Right cardiac atrium (tissue), 5 donors: ENCODE data around the gene UBE3B. TPM values are rescaled to one million over a fixed set of nuclear protein-coding genes. Genes with fewer than 3 reads are reported as not detected.

ENCODE experiments used
- ATAC-seq, 2 donors: fragments of 200-7000 bp; cut with Tn5 transposase; one replicate each; pipeline versions ENCODE4 v1.8.0 to v1.9.1; 2020; ENCODE audit warnings: moderate library complexity in 2 of 2, mild to moderate bottlenecking in 1 of 2
- DNase-seq, 3 donors: peaks; one replicate each; pipeline ENCODE4 v3.0.0-alpha.2; 2020
- H3K27ac ChIP-seq: one replicate; pipeline ENCODE4 v1.5.1; 2013; ENCODE audit warnings: mild to moderate bottlenecking, low read length, control low read depth, moderate library complexity
- H3K27me3 ChIP-seq: one replicate; pipeline ENCODE4 v1.6.1; 2013; ENCODE audit not compliant: control insufficient read depth, insufficient read depth
- H3K4me1 ChIP-seq: one replicate; pipeline ENCODE4 v1.6.1; 2013; ENCODE audit warnings: low read length; ENCODE audit not compliant: control insufficient read depth, insufficient read depth
- H3K4me3 ChIP-seq: one replicate; pipeline ENCODE4 v1.5.1; 2013; ENCODE audit warnings: low read length, control low read depth
- H3K9me3 ChIP-seq: one replicate; pipeline ENCODE4 v1.6.1; 2013; ENCODE audit warnings: low read length; ENCODE audit not compliant: control insufficient read depth
- WGBS: extraction: QIAGEN DNeasy Blood & Tissue Kit; methylation state at CpG from one replicate; pipeline ENCODE4 v1.1.7; 2013; 5-methylcytosine and 5-hydroxymethylcytosine counted together
- intact Hi-C, 4 donors: fragments of 100-400 bp; cut with DNase I; formaldehyde crosslinking; loops; one replicate each; pipeline versions ENCODE4 v1.11.0 to v1.14.0; 2022 to 2023
- polyA plus RNA-seq: library from polyadenylated mRNA; stranded (reverse); fragments of 200-250 nt; gene quantifications from one replicate; pipeline ENCODE4 v1.2.3, GENCODE V29; 2013
- total RNA-seq, 4 donors: library from RNA; stranded (reverse); fragmentation: NEBNext Ultra II Directional; extraction: Animal tissue kit (Norgen Biotek cat#: 25700); gene quantifications; one replicate each; pipeline ENCODE4 v1.2.1, GENCODE V29; 2021
- donor health status: healthy with polysubstance abuse.
- donor health status: DM: no; HTN: yes; CAD: no.
- donor health status: DM: no; HTN: no; CAD: no.
- donor health status: DM: no; HTN: yes; CAD: no; lungs with severe emphysema.
- donor health status: DM: yes; HTN: yes; CAD: no.

Gene UBE3B
- total and polyA plus RNA-seq, 5 donors, result 22.6 to 53.2 (median 46.7) TPM

DNA sequence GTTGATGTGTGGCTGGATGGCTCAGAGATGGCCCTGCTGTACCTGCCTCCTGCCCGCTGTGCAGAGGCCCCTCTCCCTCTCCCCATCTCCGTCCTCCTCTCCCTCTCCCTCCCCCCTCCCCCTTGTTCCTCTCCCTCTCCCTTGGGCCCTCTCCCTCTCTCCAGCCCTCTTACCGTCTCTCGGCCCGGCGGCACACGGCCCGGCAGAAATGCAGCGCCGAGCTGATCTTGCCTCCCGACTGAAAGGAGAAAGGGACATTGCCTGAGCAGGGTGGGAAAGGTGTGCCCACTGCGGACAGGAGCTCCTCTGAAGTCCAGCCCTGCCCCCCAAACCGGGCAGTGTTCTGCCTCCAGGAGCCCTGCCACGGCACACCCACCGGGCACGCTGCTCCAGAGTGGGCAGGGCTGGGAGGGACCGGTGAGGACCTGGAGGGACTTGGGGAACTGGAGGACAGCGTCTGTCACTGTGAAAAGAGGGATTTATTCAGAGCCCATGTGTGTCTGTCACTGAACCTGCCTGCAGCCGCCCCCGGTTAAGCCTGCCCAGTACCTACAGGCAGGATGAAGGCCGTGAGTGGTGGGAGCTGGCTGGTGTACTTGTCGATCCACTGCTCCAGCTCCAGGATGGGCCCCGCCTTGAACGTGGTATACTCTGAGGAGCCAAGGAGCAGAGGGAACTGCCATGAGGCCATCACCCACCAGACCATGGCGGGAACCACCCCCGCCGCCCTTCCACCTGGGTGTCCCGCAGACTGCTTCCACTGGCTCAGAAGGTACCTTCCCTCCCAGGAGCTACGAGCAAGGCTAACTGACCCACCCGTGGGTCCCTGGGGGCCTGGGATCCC is 83.7 kb downstream of the UBE3B start:
- H3K4me3 ChIP-seq, result no peak overlapping the region
- H3K9me3 ChIP-seq, result no peaks in the 10 kb centered on the region
- intact Hi-C loops, result no loop called here
- H3K4me1 ChIP-seq, result no peaks in the 10 kb centered on the region
- no peak overlapping the region for H3K27ac ChIP-seq
- no peak for ATAC-seq
- DNase-seq, result peak in 1 of 3 donors; percentile 51
- 86% methylated on average over 30 of the region's 30 CpGs for WGBS
- H3K27me3 ChIP-seq, result no peaks in the 10 kb centered on the region

DNA sequence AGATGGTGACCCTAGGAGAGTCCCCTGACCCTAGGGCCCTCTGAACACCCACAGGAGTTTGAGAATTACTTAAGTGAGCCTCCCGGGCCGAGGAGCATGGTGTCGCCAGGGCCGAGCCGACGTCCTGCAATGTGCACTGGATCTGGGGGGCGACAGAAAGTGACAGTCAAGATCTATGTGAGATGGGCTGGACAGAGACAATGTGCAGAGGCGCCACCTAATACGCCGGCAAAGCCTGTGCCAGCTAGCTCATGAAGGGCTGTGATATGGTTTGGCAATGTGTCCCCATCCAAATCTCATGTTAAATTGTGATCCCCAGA is 84.2 kb downstream of the UBE3B start:
- no peak for ATAC-seq
- no peak overlapping the region for H3K27ac ChIP-seq
- intact Hi-C loops, result no loop called here

DNA sequence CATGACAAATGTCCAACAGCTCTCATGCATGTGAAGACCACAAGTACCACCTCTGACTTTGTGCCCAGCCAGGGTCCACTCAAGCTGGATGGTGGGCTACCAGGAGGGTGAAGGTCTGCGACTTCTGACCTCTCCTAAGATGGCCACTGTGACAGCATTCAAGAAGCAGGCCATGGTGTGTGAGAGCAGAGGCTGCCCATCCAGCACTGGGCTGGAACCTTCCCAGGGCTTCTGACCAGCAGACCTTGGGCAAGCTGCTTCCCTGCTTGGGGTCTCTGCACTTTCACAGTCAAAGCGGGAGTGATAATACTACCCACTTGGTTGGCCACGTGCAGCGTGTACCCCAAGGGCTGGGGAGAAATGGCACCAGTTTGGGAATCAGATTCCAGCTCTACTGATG is 85.4 kb downstream of the UBE3B start:
- intact Hi-C loops, result no loop called here
- peak in 1 of 3 donors; percentile 40 for DNase-seq
- no peaks in the 10 kb centered on the region for H3K27me3 ChIP-seq
- H3K9me3 ChIP-seq, result no peaks in the 10 kb centered on the region
- H3K27ac ChIP-seq, result no peak overlapping the region
- no peak for ATAC-seq
- H3K4me1 ChIP-seq, result no peaks in the 10 kb centered on the region
- H3K4me3 ChIP-seq, result no peak overlapping the region
- WGBS, result 96% methylated on average over 4 of the region's 4 CpGs

More for the DNA sequence above, 84.2 kb downstream of the UBE3B start:
- Histone ChIP-seq H3K4me1 (no peaks in the 10 kb centered on the region), H3K4me3 (no peak overlapping the region), H3K27me3 (no peaks in the 10 kb centered on the region), H3K9me3 (no peaks in the 10 kb centered on the region)
- 95% methylated on average over 10 of the region's 10 CpGs for WGBS
- no peak for DNase-seq

DNA sequence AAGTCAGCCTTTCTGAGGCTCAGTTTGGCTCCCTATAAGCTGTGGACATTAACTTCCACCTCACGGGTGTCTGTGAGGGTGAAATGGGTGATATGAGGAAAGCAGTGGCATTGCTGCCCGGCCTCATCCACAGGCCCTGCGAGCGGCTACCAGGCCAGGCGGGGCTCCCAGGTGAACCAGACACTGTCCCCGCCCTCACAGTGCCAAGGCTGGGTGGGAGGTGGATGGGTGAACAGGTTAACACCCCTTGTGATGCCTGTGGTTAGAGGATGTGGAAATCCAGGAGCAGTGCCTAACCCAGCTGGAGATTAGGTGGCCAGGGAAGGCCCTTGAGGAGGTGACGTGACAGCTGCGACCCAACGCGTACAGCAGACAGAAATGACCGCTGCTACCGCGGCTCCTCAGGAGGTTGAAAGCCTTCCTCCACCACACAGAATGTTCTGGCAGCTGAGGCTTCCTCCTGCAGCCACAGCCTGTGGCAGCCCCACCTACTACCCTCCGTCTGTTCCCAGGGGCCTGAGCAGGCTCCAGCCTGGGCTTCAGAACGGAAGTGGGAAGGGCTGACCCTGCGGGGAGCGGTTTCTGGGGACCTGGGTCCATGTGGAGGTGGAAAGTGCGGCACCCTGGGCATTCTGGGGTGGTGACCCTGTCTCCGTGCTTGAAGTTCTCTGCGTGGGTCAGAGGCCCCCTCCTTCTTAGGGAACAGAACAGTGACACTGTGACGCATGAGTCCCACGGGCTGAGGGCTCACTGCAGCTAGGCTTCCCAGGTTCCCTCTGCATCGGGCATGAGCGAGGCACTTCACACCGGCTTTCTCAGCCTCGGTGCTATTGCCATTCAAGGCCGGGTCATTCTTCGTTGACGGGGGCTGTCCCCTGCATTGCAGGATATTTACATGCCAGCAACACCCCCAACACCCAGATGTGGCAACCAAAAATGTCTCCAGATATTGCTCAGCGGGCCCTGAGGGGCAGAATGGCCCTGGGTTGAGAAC is 86.2 kb downstream of the UBE3B start:
- intact Hi-C loops, result no loop called here
- no peaks in the 10 kb centered on the region for H3K4me1 ChIP-seq
- H3K27me3 ChIP-seq, result no peaks in the 10 kb centered on the region
- no peak overlapping the region for H3K4me3 ChIP-seq
- peak; percentile 46 to 84 (median 79) for DNase-seq
- WGBS, result 69% methylated on average over 30 of the region's 30 CpGs
- no peaks in the 10 kb centered on the region for H3K9me3 ChIP-seq
- peak; percentile 69 to 86 for ATAC-seq
- H3K27ac ChIP-seq, result peak overlapping the region; percentile 6

DNA sequence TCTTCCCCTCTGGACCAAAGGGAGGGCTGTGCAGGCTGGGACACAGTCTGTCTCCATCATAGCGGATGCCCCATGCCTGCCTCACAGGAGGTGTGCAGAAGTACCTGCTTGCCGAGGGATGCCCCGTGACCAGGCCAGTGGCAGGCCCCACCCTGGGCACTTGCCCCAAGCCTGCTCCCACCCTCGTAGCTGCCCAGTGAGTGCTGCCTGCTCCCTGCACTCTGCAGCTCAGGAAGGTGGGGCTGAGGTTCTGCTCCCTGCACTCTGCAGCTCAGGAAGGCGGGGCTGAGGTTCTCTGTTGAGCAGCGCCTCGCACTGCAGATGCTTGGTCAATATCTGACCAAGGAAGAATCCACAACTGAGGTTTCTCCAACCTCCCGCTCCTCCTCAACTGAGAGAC is 89.0 kb downstream of the UBE3B start:
- Histone ChIP-seq H3K27me3 (no peaks in the 10 kb centered on the region), H3K4me3 (no peak overlapping the region), H3K9me3 (no peaks in the 10 kb centered on the region), H3K27ac (no peak overlapping the region), H3K4me1 (no peaks in the 10 kb centered on the region)
- 94% methylated on average over 8 of the region's 8 CpGs for WGBS
- DNase-seq (peak in 1 of 3 donors; percentile 16), ATAC-seq (no peak)
- intact Hi-C loops, result no loop called here

DNA sequence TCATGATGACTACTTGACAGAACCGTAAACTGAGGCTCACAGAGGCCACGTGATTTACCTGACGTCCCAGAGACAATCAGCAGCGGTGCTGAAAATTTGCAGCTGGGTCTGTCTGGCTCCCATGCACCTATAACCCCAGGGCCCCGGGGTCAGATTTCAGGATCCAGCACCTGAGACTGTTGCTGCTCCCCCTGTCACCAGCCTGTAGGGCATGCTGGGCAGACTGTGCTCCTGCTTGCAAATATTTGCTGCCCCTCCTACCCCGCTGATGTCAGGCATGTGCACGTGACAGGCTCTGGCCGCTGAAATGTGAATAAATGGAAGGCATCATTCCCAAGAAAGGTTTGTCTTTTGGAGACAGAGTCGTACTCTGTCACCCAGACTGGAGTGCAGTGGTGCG is 89.9 kb downstream of the UBE3B start:
- Histone ChIP-seq H3K27ac (no peak overlapping the region), H3K4me1 (no peaks in the 10 kb centered on the region), H3K27me3 (no peaks in the 10 kb centered on the region), H3K9me3 (no peaks in the 10 kb centered on the region), H3K4me3 (no peak overlapping the region)
- WGBS, result 89% methylated on average over 10 of the region's 10 CpGs
- ATAC-seq, result no peak
- DNase-seq, result peak in 1 of 3 donors; percentile 11
- intact Hi-C loops, result no loop called here

DNA sequence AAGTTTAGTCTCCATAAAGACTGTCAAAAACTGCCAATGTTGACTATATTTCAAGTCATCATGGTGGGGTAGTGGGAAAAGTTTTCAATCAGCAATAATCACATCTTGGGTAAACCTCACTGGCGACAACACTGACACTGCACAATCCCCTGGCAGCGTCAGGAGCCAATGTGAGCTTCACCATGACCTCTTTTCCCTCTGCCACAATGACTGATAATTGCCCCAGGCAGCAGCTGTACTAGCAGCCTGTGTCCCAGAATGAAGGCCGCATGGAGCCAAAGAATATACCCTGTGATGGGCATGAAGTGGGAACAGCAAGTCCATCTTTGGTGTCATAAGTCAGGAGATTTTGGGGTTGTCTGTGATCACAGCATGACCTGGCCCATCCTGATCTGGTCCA is 90.5 kb downstream of the UBE3B start:
- DNase-seq, result no peak
- 79% methylated on average over 3 of the region's 3 CpGs for WGBS
- Histone ChIP-seq H3K9me3 (no peaks in the 10 kb centered on the region), H3K4me3 (no peak overlapping the region), H3K4me1 (no peaks in the 10 kb centered on the region), H3K27ac (no peak overlapping the region), H3K27me3 (no peaks in the 10 kb centered on the region)
- intact Hi-C loops, result no loop called here
- no peak for ATAC-seq

DNA sequence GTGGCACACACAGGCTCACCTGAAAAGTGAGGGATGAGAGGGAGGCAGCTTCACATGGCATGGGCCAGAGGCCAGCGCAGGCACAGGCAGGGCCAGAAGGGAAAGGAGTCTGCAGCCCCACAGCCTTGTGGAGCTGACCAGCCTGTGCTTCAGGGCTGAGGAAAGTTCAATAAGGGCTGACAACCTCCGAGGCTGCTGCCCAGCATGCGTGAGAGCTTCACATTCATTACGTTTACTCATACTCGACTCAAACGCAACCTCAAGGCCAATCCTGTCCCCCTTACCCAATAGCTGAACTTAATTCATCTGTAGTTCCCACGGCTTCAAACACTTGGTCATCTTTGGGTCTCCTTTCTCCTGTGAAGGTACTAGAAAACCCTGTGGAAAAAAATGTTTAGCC is 91.1 kb downstream of the UBE3B start:
- DNase-seq, result no peak

DNA sequence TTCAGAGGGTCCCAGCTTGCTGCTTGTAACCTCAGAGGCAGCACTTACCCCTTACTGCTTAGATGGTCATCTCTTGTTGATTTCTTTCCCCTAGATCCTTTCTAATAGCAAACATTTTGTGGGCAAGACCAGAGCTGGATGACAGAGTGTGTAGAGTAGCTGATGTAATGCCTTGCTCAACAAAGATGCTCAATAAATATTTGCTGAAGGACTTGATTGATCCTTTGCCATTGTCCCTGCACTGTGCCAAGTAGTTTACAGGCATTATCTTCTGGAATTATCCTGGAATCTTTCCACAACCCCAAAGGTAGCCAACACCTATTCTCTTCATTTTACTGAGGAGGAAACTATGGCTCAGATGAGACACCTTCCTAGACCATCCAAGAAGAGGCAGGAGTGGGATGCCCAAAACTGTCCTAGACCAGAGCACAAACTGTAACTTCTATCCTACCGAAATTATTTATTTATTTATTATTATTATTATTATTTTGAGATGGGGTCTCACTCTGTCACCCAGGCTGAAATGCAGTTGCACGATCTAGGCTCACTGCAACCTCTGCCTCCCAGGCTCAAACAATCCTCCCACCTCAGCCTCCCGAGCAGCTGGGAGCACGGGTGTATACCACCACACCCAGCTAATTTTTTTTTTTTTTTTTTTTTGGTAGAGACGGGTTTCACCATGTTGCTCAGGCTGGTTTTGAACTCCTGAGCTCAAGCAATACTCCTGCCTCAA is 94.5 kb downstream of the UBE3B start:
- intact Hi-C loops, result loop anchor here in 1 of 4 donors (10.0 kb wide), 1 partner anchor 57 kb away; no protein-coding TSS in a partner anchor
- WGBS, result 90% methylated on average over 5 of the region's 5 CpGs
- DNase-seq (no peak), ATAC-seq (no peak)
- Histone ChIP-seq H3K27ac (no peak overlapping the region), H3K4me3 (no peak overlapping the region), H3K27me3 (no peaks in the 10 kb centered on the region), H3K9me3 (no peaks in the 10 kb centered on the region), H3K4me1 (peaks cover 4% of the 10 kb centered on the region)

More for the DNA sequence above, 91.1 kb downstream of the UBE3B start:
- no peaks in the 10 kb centered on the region for H3K4me1 ChIP-seq
- 87% methylated on average over 7 of the region's 7 CpGs for WGBS
- H3K4me3 ChIP-seq, result no peak overlapping the region
- no peak for ATAC-seq
- H3K9me3 ChIP-seq, result no peaks in the 10 kb centered on the region
- intact Hi-C loops, result no loop called here
- no peaks in the 10 kb centered on the region for H3K27me3 ChIP-seq
- H3K27ac ChIP-seq, result no peak overlapping the region

DNA sequence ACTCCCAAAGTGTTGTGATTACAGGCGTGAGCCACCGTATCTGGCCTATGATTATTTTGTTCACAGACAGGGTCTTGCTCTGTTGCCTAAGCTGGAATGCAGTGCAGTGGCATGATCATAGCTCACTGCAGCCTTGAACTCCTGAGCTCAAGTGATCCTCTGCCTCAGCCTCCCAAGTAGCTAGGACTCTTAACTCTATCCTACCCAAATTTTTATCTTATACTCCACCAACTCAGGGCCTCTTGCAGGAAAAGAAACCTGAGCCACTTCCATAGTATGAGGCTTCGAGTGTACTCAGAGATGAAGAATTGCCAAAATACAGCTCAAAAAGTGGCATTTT is 95.0 kb downstream of the UBE3B start:
- ATAC-seq (no peak), DNase-seq (no peak)
- peaks cover 4% of the 10 kb centered on the region for H3K4me1 ChIP-seq
- no peak overlapping the region for H3K4me3 ChIP-seq
- no peaks in the 10 kb centered on the region for H3K27me3 ChIP-seq
- WGBS, result 70% methylated on average over 3 of the region's 3 CpGs
- H3K27ac ChIP-seq, result no peak overlapping the region
- intact Hi-C loops, result loop anchor here in 1 of 4 donors (10.0 kb wide), 1 partner anchor 58 kb away; no protein-coding TSS in a partner anchor
- no peaks in the 10 kb centered on the region for H3K9me3 ChIP-seq
